CD4-positive, alpha-beta T cell treated with Interleukin-2 at 100 ng/mL for 4 hours (primary cell): ENCODE measurements around the gene XRCC3.
"Not testable (repeated sequence)": the region's sequence is repeated elsewhere in the genome, so short reads cannot be mapped to it uniquely, and the experiment has no call there.

Experiments
- DNase-seq: peaks from one replicate; pipeline ENCODE4 v3.0.0-alpha.2; 2020; ENCODE audit warnings: low spot score

The XRCC3 gene

DNA sequence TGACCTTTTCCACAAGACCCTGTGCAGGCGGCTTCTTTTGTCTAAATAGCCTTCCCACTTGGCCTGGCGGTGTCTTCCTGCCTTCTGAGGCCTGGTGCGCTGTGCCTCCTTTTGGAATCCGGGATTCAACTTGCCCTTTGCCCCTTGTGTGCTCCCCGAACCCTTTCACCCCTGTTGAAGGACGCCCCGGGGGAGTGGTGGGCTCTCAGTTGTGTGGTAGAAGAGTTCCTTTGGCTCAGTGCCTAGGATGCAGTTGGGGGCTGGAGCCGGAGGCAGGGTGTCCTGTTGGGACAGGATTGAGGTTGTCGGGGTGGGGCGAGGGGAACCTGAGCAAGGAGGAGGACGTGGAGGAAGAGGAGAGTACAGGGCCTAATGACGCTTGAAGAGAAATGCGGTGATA is 51.7 kb downstream of the XRCC3 start:
- DNase-seq: no peak

DNA sequence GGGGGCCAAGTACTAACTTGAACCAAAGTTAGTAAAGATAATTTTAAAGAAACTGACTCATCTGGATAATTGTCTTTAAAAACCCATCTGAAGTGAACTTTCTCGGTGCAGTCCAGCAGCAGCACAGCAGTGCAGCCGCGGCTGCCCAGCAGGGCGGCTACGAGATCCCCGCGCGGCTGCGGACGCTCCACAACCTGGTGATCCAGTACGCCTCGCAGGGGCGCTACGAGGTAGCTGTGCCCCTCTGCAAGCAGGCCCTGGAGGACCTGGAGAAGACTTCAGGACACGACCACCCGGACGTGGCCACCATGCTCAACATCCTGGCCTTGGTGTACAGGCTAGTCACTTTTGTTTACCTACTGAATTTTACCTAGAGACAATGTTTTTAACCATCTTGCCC is 52.7 kb downstream of the XRCC3 start:
- no peak for DNase-seq

DNA sequence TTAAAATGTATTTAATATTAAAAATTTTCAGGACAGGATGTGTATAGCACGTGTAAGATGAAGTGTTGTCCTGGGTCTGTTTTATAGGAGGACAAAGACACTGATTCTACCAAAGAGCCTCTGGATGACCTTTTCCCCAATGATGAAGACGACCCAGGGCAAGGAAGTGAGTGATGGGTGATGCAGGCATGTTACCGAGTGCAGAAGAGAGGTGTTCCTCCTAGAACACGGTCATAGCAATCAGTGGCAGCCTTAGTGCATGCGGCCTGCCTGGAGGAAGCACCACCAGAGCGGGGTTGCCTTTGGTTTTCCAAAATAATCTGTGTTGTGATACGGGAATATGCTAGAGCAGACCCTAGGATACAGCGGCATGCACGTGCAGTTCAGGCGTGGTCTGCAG is 53.2 kb downstream of the XRCC3 start:
- DNase-seq: no peak

DNA sequence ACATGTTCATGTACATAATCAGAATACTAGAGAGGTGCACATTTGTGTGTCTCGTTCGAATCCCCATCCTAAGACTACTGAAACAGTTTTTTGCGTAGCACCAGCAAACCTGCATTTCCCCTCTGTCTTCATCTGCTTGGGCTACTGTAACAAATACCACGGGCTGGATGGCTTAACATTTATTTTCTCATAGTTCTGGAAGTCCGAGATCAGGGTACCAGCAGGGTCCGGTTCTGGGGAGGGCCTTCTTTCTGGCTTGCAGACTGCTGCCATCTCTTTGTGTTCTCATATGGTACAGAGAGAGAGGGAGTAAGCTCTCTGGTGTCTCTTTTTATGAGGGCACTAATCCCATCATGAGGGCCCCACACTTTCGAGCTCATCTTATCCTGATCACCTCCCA is 55.6 kb downstream of the XRCC3 start:
- DNase-seq: no peak

DNA sequence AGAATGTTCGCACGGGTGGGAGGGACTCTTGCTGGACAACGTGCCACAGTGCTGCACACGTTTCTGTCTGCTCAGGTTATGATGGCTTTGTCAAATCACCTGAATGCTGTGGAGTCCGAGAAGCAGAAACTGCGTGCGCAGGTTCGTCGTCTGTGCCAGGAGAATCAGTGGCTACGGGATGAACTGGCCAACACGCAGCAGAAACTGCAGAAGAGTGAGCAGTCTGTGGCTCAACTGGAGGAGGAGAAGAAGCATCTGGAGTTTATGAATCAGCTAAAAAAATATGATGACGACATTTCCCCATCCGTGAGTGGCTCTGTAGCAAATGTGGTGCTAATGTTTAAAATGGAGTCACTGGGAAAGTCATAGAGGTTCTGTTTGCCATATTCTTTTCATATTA is 57.8 kb downstream of the XRCC3 start:
- no peak for DNase-seq

DNA sequence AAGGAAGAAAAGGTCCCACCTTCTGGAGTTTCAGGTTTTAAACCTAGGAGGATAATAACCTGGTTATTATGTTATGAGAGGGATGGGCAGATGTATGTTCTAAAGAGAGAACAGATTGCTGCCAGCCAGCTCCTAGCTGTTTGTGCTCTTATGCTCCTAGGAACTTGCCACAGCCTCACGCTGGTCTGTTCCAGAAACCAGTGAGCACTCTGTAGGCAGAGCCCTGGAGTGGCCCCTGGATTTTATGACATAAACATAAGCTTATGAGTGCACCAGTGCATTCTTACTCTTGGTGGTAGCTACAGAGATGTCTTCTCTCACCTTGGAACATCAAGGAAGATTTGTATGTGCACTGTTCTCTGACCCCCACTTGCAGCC is 58.5 kb downstream of the XRCC3 start:
- DNase-seq: no peak

DNA sequence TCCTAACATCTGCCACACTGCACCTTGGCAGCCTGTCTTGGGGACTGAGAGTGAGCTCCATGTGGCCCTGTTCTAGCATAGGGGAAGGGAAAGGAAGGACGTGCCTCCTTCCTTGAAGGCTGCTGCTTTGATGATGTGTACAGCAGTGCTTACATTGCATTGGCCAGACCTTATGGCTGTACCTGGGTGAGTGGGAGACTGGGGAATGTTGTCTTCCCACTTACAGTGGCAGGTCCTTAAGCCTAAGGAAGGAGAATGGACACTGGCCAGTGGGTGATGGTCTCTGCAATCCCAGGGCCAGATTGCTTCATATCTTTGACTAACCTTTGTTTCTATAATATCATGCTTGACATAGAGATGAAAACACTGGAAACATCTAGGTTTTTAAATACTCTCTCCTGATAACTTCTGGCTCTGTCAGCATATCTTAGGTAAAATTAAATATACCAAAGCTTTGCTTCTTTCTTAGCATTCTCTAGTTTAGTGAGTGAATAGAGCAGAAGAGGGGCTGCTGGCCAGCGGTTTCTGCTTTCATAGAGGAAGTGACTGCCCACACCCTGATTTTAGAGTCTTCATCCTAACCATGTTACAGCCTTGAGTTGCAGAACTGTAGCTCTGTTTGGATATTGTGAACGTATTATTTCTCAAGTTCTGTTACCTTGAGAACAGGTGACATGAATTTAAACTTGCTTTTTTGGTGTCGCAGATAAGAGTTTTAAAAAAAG is 59.1 kb downstream of the XRCC3 start:
- DNase-seq: no peak

DNA sequence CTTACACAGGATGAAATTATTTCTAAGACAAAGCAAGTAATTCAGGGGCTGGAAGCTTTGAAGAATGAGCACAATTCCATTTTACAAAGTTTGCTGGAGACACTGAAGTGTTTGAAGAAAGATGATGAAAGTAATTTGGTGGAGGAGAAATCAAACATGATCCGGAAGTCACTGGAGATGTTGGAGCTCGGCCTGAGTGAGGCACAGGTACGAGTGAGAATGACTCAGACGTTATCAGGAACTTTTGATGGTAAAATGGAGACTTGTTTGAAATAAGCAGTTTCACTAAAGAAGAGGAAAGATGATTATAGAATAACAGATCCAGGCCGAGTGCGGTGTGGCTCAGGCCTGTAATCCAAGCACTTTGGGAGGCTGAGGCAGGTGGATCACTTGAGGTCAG is 60.6 kb downstream of the XRCC3 start:
- DNase-seq: no peak

DNA sequence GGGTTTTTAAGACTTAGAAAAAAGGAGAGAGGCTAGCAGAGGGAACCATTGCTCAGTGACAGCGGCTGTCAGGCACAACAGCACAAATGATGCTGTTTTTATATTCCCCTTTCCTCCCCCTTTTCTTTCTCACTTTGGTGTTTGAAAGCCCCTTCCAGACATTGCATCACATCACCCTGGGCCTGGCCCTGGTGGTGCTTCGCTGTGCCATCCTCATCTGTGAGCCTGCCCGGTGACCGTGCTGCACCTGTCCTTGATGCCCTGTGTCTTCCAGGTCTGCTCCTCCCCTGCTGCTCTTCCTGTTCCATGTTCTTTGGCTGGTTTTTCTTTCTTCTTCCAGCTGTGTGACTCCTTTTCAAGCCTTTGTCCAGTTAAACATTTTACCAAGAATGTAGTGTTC is 61.4 kb downstream of the XRCC3 start:
- no peak for DNase-seq

DNA sequence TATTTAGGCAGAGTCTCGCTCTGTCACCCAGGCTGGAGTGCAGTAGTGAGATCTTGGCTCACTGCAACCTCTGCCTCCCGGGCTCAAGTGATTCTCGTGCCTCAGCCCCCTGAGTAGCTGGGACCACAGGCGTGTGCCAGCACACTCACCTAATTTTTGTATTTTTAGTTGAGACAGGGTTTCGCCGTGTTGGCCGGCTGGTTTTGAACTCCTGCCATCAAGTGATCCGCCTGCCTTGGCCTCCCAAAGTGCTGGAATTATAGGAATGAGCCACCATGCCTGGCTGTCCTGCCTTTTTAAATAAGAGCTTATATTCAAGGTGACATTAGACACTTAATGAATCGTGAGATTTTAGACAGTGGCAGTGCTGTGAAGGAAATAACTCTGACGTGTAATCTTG is 61.9 kb downstream of the XRCC3 start:
- DNase-seq: not testable (repeated sequence)

DNA sequence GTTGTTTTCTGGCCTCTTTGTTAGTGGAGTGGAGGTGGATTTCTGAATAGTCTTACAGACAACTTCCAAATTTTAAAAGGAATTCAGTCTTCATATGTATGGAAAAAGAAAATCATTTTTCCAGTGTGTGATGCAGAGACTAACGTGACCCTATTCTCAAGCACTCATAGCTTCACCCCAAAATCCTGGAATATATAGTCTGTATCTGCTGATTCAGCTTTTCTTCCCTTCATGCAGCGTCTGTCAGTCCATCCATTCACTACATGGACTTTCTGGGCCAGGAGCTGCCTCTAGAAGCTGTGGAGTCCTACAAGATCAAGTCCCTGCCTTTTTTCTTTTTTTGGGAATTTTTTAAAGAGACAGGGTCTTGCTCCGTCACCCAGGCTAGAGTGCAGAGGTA is 62.4 kb downstream of the XRCC3 start:
- no peak for DNase-seq

DNA sequence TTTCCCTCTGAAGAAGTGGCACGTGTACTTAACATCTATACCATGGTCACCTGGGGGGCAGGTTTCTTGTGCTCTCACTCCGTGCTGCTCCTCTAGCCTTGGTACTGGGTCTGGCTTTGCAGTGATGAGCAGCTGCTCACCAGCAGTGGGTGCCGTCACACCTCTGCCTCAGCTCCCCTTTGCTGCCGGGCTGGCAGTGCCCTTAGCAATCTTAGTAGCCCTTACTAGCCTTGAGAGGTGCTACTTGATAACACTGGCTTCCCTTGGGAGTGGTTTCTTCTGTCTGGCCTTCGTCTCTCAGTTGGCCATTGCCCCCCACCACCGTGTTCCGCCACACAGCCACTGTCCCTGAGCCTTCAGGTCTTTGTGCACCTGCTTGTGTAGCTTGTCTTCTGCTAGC is 63.7 kb downstream of the XRCC3 start:
- no peak for DNase-seq

DNA sequence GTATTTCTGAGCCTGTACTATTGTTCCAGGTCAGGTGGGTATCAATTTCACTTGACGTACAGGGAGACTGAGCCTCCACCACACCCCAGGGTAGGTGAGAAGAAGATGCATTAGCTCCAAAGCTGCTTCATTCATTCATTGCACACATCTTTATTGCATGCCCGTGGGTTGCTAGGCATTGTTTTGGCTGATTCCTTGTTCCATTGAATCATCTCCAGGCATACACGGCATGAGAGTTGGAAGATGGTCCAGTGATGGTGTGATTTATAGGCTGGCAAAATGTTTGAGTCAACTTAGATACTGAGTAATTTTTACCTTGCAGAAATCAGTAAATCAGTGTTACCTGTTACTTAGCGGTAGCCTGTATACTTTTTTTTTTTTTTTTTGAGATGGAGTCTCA is 65.0 kb downstream of the XRCC3 start:
- DNase-seq: no peak

DNA sequence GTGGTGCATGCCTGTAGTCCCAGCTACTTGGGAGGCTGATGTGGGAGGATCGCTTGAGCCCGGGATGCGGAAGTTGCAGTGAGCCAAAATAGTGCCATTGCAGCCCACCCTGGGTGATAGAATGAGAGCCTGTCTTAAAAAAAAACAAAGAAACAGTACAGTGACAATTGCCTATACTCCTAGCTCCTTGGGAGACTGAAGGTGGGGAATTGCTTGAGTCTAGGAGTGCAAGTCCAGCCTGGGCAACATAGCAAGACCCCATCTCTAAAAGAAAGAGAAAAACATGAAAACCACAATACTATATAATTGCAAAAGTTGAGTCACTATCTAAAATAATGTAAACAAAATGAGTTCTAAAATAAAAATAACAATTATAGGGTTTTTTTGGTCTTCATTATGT is 66.2 kb downstream of the XRCC3 start:
- DNase-seq: no peak
